ENCODE measurements around the gene HAVCR1.
"Not testable (repeated sequence)": the region's sequence is repeated elsewhere in the genome, so short reads cannot be mapped to it uniquely, and the experiment has no call there.

The HAVCR1 gene

GRCh38 chr5:157038568-157039187, 20.2 kb downstream of the HAVCR1 start:
- no peak for TF ChIP-seq CTCF (IDR thresholded peaks at IDR 0.05; ENCODE audit: extremely low read depth, insufficient read depth, missing control alignments)
- no peak for DNase-seq (ENCODE audit: low spot score)
- in situ Hi-C loops (cut with MboI; ENCODE audit: low pct_unique_long_range_greater_than_20kb, low sequenced_read_pairs, unreplicated experiment) = no loop called here

GRCh38 chr5:157034106-157035072, 24.5 kb downstream of the HAVCR1 start:
- in situ Hi-C loops (cut with MboI; ENCODE audit: low pct_unique_long_range_greater_than_20kb, low sequenced_read_pairs, unreplicated experiment); DNase-seq (ENCODE audit: low spot score): not testable (repeated sequence)

- DNase-seq (ENCODE audit: low spot score) = no peak
- no peak for TF ChIP-seq CTCF (IDR thresholded peaks at IDR 0.05; ENCODE audit: extremely low read depth, insufficient read depth, missing control alignments)
- in situ Hi-C loops (cut with MboI; ENCODE audit: low pct_unique_long_range_greater_than_20kb, low sequenced_read_pairs, unreplicated experiment) = no loop called here
Measured at GRCh38 chr5:157033071-157033583, 25.8 kb downstream of the HAVCR1 start.

GRCh38 chr5:157030692-157031091, 28.2 kb downstream of the HAVCR1 start:
- no peak for DNase-seq (ENCODE audit: low spot score)
- in situ Hi-C loops (cut with MboI; ENCODE audit: low pct_unique_long_range_greater_than_20kb, low sequenced_read_pairs, unreplicated experiment) = no loop called here
- TF ChIP-seq CTCF (IDR thresholded peaks at IDR 0.05; ENCODE audit: extremely low read depth, insufficient read depth, missing control alignments) = no peak

GRCh38 chr5:157029457-157029856, 29.5 kb downstream of the HAVCR1 start:
- DNase-seq (ENCODE audit: low spot score) = no peak
- in situ Hi-C loops (cut with MboI; ENCODE audit: low pct_unique_long_range_greater_than_20kb, low sequenced_read_pairs, unreplicated experiment) = no loop called here
- TF ChIP-seq CTCF (IDR thresholded peaks at IDR 0.05; ENCODE audit: extremely low read depth, insufficient read depth, missing control alignments) = no peak

GRCh38 chr5:157027663-157028062, 31.3 kb downstream of the HAVCR1 start:
- in situ Hi-C loops (cut with MboI; ENCODE audit: low pct_unique_long_range_greater_than_20kb, low sequenced_read_pairs, unreplicated experiment) = not testable (repeated sequence)
- peak; percentile 32 for DNase-seq (ENCODE audit: low spot score)

GRCh38 chr5:157026789-157027424, 32.0 kb downstream of the HAVCR1 start:
- no peak for DNase-seq (ENCODE audit: low spot score)
- in situ Hi-C loops (cut with MboI; ENCODE audit: low pct_unique_long_range_greater_than_20kb, low sequenced_read_pairs, unreplicated experiment) = no loop called here
- peak; percentile 60 for TF ChIP-seq CTCF (IDR thresholded peaks at IDR 0.05; ENCODE audit: extremely low read depth, insufficient read depth, missing control alignments)

Data from GM13977 (cell line).